GM12878 (cell line): ENCODE data around the gene OSBPL7.

Source experiments
- ATF3 ChIP-seq: IDR thresholded peaks from 2 replicates; pipeline ENCODE4 v1.6.1; 2011; ENCODE audit warnings: low read depth, mild to moderate bottlenecking, low read length, moderate library complexity, borderline replicate concordance; ENCODE audit errors: extremely low read depth
- BHLHE40 ChIP-seq, 2 experiments: fragments of 450-650 bp in 1 of 2; IDR thresholded peaks; 2 replicates each; pipeline ENCODE4 v1.6.1; 2011 to 2017; ENCODE audit warnings: low read depth in 2 of 2, borderline replicate concordance in 1 of 2, improper control_type of control experiment in 1 of 2, low read length in 1 of 2, mild to moderate bottlenecking in 1 of 2
- CTCF ChIP-seq, 3 experiments: IDR thresholded peaks in 2 of 3; conservative IDR thresholded peaks in 1 of 3; 2 replicates each; pipeline ENCODE4 v1.5.1; 2011; ENCODE audit warnings: low read depth in 3 of 3, low read length in 3 of 3, mild to moderate bottlenecking in 3 of 3, control low read depth in 2 of 3, moderate library complexity in 2 of 3, inconsistent platforms in 1 of 3, mixed read lengths in 1 of 3; ENCODE audit not compliant: control insufficient read depth in 2 of 3, insufficient read depth in 1 of 3; ENCODE audit errors: extremely low read depth in 1 of 3
- EZH2 ChIP-seq: IDR thresholded peaks from 2 replicates; pipeline ENCODE4 v1.6.1; 2012; ENCODE audit warnings: low read depth, mild to moderate bottlenecking, control low read depth, inconsistent platforms, low read length, borderline replicate concordance; ENCODE audit not compliant: control insufficient read depth
- PKNOX1 ChIP-seq: fragments of 450-650 bp; IDR thresholded peaks from 2 replicates; pipeline ENCODE4 v1.6.1; 2016; ENCODE audit warnings: mild to moderate bottlenecking
- TAF1 ChIP-seq: IDR thresholded peaks from 2 replicates; pipeline ENCODE4 v1.6.1; 2011; ENCODE audit warnings: mild to moderate bottlenecking, low read depth, low read length, borderline replicate concordance

GRCh38 chr17:47803201-47803600 is 18.4 kb downstream of the OSBPL7 start:
- no peak for TF ChIP-seq ATF3
- no peak for TF ChIP-seq TAF1
- no peak for TF ChIP-seq EZH2
- TF ChIP-seq PKNOX1 = no peak
- no peak for TF ChIP-seq BHLHE40 (IDR thresholded peaks at IDR 0.05; ENCODE audit: borderline replicate concordance in 1 of 2, low read depth in 2 of 2, low read length in 1 of 2)
- TF ChIP-seq CTCF (IDR thresholded peaks at IDR 0.05 in 2 of 3, conservative IDR thresholded peaks at IDR 0.05 in 1 of 3; ENCODE audit: control insufficient read depth in 2 of 3, extremely low read depth in 1 of 3, insufficient read depth in 1 of 3, low read depth in 3 of 3, low read length in 3 of 3) = no peak
